ENCODE data around the gene NDUFA6.

DNA sequence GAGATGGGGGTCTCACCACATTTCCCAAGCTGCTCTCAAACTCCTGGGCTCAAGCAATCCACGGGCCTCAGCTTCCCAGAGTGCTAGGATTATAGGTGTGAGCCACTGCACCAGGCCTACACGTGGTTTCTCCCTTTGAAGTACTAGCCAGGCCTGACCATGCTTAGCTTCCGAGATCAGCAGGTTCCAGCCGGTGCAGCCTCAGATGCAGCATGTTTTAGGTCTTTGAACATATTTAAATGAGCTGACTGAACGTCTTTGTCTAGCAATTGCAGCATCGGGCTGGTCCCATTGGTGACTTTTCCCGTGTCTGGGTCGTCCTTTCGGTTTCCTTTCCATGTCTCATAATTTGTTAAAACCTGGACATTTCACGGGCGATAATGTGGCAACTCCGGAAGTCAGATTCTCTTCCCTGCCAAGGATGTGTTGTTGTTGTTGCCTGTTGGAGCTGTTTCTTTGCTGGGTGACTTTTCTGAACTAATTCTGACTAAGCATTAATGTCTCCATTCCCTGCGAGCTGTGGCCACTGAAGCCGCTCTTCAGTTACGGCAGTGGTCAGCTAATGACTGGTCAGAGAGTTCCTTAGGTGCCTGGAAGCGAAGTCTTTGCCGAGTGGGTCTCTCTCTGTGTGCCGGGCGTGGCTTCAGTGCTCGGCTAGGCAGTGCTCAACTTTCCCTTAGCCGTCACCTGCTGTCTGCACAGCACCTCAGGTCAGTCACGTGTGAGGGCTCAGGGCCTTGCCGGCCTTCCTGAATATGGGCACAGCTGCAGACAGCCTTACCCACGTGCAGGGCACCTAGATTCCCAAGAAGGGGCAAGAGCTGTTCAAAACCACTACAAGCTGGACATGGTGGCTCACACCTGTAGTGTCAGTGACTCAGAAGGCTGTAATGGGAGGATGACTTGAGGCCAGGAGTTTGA, 43.8 kb upstream of the NDUFA6 start:
- no peak for TF ChIP-seq ZSCAN29 (IDR thresholded peaks at IDR 0.05)
- TF ChIP-seq, protein P1, sequence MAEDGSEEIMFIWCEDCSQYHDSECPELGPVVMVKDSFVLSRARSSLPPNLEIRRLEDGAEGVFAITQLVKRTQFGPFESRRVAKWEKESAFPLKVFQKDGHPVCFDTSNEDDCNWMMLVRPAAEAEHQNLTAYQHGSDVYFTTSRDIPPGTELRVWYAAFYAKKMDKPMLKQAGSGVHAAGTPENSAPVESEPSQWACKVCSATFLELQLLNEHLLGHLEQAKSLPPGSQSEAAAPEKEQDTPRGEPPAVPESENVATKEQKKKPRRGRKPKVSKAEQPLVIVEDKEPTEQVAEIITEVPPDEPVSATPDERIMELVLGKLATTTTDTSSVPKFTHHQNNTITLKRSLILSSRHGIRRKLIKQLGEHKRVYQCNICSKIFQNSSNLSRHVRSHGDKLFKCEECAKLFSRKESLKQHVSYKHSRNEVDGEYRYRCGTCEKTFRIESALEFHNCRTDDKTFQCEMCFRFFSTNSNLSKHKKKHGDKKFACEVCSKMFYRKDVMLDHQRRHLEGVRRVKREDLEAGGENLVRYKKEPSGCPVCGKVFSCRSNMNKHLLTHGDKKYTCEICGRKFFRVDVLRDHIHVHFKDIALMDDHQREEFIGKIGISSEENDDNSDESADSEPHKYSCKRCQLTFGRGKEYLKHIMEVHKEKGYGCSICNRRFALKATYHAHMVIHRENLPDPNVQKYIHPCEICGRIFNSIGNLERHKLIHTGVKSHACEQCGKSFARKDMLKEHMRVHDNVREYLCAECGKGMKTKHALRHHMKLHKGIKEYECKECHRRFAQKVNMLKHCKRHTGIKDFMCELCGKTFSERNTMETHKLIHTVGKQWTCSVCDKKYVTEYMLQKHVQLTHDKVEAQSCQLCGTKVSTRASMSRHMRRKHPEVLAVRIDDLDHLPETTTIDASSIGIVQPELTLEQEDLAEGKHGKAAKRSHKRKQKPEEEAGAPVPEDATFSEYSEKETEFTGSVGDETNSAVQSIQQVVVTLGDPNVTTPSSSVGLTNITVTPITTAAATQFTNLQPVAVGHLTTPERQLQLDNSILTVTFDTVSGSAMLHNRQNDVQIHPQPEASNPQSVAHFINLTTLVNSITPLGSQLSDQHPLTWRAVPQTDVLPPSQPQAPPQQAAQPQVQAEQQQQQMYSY (CRISPR knock-in tag; IDR thresholded peaks at IDR 0.05), result no peak
- no peak for TF ChIP-seq ZZZ3 (IDR thresholded peaks at IDR 0.05; ENCODE audit: control insufficient read depth, insufficient read length, low read depth)
- TF ChIP-seq SIN3A (IDR thresholded peaks at IDR 0.05; ENCODE audit: low read depth, low read length), result no peak
- TF ChIP-seq EGR1 (IDR thresholded peaks at IDR 0.05; ENCODE audit: borderline replicate concordance in 1 of 2, low read depth in 2 of 2, low read length in 2 of 2), result no peak
- TF ChIP-seq, protein P2, sequence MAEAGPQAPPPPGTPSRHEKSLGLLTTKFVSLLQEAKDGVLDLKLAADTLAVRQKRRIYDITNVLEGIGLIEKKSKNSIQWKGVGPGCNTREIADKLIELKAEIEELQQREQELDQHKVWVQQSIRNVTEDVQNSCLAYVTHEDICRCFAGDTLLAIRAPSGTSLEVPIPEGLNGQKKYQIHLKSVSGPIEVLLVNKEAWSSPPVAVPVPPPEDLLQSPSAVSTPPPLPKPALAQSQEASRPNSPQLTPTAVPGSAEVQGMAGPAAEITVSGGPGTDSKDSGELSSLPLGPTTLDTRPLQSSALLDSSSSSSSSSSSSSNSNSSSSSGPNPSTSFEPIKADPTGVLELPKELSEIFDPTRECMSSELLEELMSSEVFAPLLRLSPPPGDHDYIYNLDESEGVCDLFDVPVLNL (IDR thresholded peaks at IDR 0.05; ENCODE audit: low read depth, low read length), result no peak
- TF ChIP-seq, protein P3, sequence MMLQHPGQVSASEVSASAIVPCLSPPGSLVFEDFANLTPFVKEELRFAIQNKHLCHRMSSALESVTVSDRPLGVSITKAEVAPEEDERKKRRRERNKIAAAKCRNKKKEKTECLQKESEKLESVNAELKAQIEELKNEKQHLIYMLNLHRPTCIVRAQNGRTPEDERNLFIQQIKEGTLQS (IDR thresholded peaks at IDR 0.05; ENCODE audit: borderline replicate concordance, extremely low read depth, low read depth, low read length), result no peak
- TF ChIP-seq YY1 (IDR thresholded peaks at IDR 0.05; ENCODE audit: low read depth, low read length), result no peak
- TF ChIP-seq, protein P4, sequence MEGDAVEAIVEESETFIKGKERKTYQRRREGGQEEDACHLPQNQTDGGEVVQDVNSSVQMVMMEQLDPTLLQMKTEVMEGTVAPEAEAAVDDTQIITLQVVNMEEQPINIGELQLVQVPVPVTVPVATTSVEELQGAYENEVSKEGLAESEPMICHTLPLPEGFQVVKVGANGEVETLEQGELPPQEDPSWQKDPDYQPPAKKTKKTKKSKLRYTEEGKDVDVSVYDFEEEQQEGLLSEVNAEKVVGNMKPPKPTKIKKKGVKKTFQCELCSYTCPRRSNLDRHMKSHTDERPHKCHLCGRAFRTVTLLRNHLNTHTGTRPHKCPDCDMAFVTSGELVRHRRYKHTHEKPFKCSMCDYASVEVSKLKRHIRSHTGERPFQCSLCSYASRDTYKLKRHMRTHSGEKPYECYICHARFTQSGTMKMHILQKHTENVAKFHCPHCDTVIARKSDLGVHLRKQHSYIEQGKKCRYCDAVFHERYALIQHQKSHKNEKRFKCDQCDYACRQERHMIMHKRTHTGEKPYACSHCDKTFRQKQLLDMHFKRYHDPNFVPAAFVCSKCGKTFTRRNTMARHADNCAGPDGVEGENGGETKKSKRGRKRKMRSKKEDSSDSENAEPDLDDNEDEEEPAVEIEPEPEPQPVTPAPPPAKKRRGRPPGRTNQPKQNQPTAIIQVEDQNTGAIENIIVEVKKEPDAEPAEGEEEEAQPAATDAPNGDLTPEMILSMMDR (IDR thresholded peaks at IDR 0.05 in 2 of 3, conservative IDR thresholded peaks at IDR 0.05 in 1 of 3; ENCODE audit: control insufficient read depth in 2 of 3, extremely low read depth in 1 of 3, insufficient read depth in 1 of 3, low read depth in 3 of 3, low read length in 3 of 3), result no peak
- no peak for TF ChIP-seq TCF12 (IDR thresholded peaks at IDR 0.05; ENCODE audit: low read depth, low read length)
- TF ChIP-seq JUND (IDR thresholded peaks at IDR 0.05; ENCODE audit: low read depth, low read length), result no peak

All from GM12878 (cell line).